Mesodermal cell (in vitro differentiated cells): ENCODE measurements around the gene SP9.

Experiments
- H3K27ac ChIP-seq: 2 replicates; pipeline ENCODE4 v1.7.0; 2013; ENCODE audit warnings: mild to moderate bottlenecking, low read depth, low read length, moderate library complexity; ENCODE audit not compliant: severe bottlenecking
- H3K36me3 ChIP-seq: 2 replicates; pipeline ENCODE4 v1.7.1; 2013; ENCODE audit warnings: mild to moderate bottlenecking, low read length, moderate library complexity; ENCODE audit not compliant: control insufficient read depth, insufficient read depth
- H3K4me1 ChIP-seq: one replicate; pipeline ENCODE4 v1.7.1; 2013; ENCODE audit warnings: mild to moderate bottlenecking, low read length; ENCODE audit not compliant: insufficient read depth, control insufficient read depth, poor library complexity, severe bottlenecking
- H3K4me3 ChIP-seq: 2 replicates; pipeline ENCODE4 v1.7.0; 2013; ENCODE audit warnings: low read length, control low read depth, mild to moderate bottlenecking; ENCODE audit not compliant: insufficient read depth, poor library complexity, severe bottlenecking; ENCODE audit errors: extremely low read depth
- H3K9me3 ChIP-seq: 2 replicates; pipeline ENCODE4 v1.7.1; 2013; ENCODE audit warnings: mild to moderate bottlenecking, low read length, moderate library complexity; ENCODE audit not compliant: control insufficient read depth
- WGBS, 2 experiments: methylation state at CpG; one replicate each; pipeline ENCODE4 v1.1.5; 2013; ENCODE audit warnings: missing lambda C conversion rate in 2 of 2; ENCODE audit not compliant: insufficient coverage in 2 of 2; 5-methylcytosine and 5-hydroxymethylcytosine counted together

SP9 gene

DNA sequence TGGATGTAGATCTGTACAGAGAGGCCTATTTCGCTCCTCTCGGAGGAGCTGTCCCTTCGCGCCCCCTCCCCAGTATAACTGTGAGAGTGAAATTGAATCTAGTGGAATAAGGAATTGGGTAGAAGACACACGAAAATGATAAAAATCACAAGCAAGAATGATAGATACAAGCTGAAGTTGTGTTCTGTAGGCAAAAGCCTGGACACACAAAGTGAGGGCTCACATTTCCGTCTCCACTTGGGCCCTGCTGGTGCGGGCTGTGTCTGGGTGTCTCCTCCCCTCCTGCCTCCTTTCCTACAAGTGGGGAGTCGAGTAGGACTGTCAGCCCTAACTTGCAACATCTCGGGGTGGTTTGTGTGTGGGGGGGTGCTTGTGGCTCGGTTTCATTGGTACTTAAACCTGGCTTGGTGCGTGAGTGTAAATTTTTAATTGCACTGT, 457 bp upstream of the SP9 start:
- no peak overlapping the region for H3K27ac ChIP-seq
- H3K4me1 ChIP-seq, result peaks cover 25% of the 10 kb centered on the region
- H3K4me3 ChIP-seq, result no peak overlapping the region
- H3K9me3 ChIP-seq, result no peaks in the 10 kb centered on the region
- H3K36me3 ChIP-seq, result no peaks in the 10 kb centered on the region
- 3 to 7% methylated on average over 2 to 3 of the region's 11 CpGs for WGBS, 2 experiments

DNA sequence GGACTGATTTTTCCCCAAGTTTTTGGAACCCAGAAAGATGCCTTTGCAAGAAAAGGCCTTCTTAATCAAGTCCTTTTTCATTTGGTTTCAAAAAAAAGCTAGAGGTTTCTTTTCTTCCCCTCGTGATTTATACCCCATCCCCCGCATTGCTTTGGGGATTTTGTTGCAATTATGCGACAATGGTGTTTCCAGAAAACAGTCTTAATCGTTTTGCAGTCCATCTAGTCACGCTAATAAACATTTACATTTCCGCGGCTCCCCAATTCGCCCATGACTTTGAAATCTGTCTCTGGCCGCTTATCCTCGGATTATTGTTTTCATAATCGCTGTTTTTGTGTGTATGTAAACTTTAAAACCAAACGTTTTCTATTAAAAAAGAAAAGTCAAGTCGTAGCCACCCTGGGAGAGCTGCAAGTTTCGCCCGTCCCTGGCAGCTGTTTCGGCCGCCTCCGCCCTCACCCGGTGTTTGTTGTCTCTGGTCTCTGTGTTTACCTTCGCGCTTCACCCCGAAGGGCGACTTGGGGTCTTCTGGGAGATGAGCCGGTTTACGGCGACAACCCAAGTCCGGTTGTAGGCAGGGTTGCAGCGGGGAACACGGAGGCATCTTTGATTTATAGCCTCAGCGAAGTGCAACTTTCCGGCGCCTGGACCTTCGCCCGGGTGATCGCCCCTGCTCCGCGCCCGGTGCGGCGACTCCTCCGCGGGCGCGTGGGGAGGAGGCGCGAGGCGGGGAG, 667 bp downstream of the SP9 start:
- WGBS, 2 experiments, result 0% methylated on average over 30 to 35 of the region's 47 CpGs
- H3K27ac ChIP-seq, result no peak overlapping the region
- H3K4me1 ChIP-seq, result peaks cover 32% of the 10 kb centered on the region
- H3K9me3 ChIP-seq, result no peaks in the 10 kb centered on the region
- peak overlapping the region; percentile 25 for H3K4me3 ChIP-seq
- no peaks in the 10 kb centered on the region for H3K36me3 ChIP-seq

DNA sequence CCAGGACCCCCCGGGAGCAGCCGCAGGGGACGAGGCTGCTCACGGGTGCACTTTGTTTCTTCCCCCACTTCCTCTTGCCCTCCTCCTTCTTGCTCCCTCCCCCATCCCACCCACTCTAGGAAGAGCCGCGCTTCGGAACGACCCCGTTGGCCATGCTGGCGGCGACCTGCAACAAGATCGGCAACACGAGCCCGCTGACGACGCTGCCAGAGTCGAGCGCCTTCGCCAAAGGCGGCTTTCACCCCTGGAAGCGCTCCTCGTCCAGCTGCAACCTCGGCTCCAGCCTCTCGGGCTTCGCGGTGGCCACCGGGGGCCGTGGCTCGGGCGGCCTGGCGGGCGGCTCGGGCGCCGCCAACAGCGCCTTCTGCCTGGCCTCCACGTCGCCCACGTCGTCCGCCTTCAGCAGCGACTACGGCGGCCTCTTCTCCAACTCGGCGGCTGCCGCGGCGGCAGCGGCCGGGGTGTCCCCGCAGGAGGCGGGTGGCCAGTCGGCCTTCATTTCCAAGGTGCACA, 1.3 kb downstream of the SP9 start:
- H3K36me3 ChIP-seq, result no peaks in the 10 kb centered on the region
- H3K9me3 ChIP-seq, result no peaks in the 10 kb centered on the region
- H3K4me3 ChIP-seq, result peak overlapping the region; percentile 25
- peaks cover 38% of the 10 kb centered on the region for H3K4me1 ChIP-seq
- no peak overlapping the region for H3K27ac ChIP-seq
- WGBS, 2 experiments, result 0 to 1% methylated on average over 49 to 53 of the region's 54 CpGs

DNA sequence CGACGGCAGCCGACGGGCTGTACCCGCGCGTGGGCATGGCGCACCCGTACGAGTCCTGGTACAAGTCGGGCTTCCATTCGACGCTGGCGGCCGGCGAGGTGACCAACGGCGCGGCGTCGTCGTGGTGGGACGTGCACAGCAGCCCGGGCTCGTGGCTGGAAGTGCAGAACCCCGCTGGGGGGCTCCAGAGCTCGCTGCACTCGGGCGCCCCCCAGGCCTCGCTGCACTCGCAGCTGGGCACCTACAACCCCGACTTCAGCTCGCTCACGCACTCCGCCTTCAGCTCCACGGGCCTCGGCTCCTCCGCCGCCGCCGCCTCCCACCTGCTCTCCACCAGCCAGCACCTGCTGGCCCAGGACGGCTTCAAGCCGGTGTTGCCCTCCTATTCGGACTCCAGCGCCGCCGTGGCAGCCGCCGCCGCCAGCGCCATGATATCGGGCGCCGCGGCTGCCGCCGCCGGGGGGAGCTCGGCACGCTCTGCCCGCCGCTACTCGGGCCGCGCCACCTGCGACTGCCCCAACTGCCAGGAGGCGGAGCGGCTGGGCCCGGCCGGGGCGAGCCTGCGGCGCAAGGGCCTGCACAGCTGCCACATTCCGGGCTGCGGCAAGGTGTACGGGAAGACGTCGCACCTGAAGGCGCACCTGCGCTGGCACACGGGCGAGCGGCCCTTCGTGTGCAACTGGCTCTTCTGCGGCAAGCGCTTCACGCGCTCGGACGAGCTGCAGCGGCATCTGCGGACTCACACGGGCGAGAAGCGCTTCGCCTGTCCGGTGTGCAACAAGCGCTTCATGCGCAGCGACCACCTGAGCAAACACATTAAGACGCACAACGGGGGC, 2.0 kb downstream of the SP9 start:
- no peak overlapping the region for H3K27ac ChIP-seq
- peaks cover 32% of the 10 kb centered on the region for H3K4me1 ChIP-seq
- peak overlapping the region; percentile 25 for H3K4me3 ChIP-seq
- H3K36me3 ChIP-seq, result no peaks in the 10 kb centered on the region
- H3K9me3 ChIP-seq, result no peaks in the 10 kb centered on the region
- WGBS, 2 experiments, result 1% methylated on average over 91 to 100 of the region's 102 CpGs

DNA sequence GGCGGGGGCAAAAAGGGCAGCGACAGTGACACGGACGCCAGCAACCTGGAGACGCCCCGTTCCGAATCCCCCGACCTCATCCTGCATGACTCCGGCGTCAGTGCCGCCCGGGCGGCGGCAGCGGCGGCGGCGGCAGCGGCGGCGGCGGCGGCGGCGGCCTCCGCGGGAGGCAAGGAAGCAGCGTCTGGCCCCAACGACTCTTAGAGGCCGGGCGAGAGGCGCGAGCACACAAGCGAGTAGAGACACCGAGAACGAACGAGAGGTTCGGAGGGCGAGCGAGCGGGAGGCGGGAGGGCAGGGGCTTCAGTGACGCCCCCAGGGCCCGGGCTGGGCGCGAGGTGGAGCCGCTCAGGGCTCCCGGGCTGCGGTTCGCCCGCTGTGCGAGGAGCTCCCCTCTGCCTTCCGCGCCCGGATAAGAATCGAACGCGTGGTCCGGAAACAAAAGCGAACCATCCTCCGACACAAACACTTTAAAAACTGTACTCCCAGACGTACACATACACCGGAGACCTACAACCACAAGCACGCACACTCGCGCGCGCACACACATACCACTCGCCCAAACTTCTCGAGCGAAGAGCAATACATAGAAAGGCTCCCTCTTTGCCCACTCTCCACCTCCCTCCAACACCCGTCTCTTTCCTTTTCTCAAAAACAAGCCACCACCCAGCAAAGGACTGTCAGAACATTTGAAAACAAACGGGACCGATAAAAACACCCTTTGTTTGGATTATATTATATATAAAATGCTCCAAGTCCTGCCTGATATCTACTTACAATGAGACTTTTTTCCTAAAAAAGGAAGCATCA, 2.8 kb downstream of the SP9 start:
- Histone ChIP-seq H3K4me3 (peak overlapping the region; percentile 28), H3K4me1 (peaks cover 32% of the 10 kb centered on the region), H3K9me3 (no peaks in the 10 kb centered on the region), H3K36me3 (no peaks in the 10 kb centered on the region), H3K27ac (no peak overlapping the region)
- WGBS, 2 experiments, result 0 to 1% methylated on average over 33 to 69 of the region's 74 CpGs

DNA sequence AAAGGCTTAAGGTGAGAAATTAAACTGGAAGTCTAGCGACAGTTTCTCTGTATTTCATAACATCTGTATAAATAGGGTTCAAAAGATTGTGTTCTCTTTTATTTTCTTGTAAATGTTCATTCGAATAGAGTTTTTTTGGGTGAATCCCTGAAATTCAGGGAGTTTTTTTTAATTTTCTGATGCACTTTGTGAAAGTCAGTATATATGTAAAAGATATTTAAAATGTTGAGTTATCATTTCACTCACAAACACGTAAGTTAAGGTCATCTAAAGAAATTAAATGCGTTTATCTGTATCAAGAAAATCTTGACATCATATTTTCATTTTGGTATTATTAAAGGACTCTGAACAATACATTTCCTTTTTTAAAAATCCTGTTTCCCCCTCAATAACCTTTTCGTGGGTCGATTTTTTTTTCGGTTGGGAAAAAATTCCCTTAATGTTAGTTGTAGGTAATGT, 3.4 kb downstream of the SP9 start:
- WGBS, 2 experiments, result 0% methylated on average over 1 of the region's 7 CpGs; no CpG with 5 or more reads in 1 of the 2 experiments
- no peaks in the 10 kb centered on the region for H3K36me3 ChIP-seq
- peaks cover 26% of the 10 kb centered on the region for H3K4me1 ChIP-seq
- no peaks in the 10 kb centered on the region for H3K9me3 ChIP-seq
- H3K4me3 ChIP-seq, result no peak overlapping the region
- no peak overlapping the region for H3K27ac ChIP-seq

DNA sequence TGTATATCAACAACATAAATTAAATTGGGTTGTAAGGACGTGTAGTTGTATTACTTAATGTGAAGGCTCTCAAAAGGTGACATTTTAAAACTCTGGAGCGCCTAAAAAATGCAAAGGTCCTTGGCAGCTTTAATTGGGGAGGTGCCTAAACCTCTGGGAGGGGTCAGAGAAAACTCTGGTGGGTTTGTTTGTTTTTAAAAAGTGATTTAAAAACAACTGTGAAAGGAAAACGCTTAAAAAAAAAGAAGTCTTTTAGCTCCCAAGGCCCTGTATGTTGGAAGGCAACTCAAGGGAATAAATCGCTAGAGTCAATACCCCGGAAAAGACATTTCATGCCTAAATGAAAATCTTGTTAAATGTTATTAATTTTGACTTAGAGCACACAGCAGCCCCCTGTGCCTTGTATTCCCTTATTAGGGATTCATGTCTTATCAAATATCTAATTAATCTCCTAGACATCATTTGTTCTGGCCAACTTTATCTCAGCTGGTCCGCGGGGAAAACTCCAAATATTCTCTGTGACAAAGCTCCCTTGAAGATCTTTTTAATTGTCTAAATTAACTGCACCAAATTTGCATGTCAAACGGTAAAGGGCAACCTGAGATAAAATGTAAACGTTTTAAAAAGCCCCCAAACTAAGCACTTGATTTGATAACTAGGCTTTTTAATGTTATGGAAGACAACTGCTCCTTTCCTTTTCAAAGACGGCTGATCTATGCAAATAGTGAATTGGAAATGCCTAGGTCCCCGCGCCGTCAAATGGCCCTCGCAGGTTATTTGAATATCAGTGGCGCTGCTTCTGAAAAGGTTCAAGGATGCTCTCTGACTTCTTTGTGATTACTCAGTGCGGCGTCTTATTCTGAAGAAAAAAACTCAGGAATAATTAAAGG, 4.2 kb downstream of the SP9 start:
- H3K4me1 ChIP-seq, result peaks cover 27% of the 10 kb centered on the region
- H3K36me3 ChIP-seq, result no peaks in the 10 kb centered on the region
- no peaks in the 10 kb centered on the region for H3K9me3 ChIP-seq
- H3K4me3 ChIP-seq, result no peak overlapping the region
- WGBS, 2 experiments, result 0 to 1% methylated on average over 10 to 13 of the region's 17 CpGs
- H3K27ac ChIP-seq, result no peak overlapping the region

DNA sequence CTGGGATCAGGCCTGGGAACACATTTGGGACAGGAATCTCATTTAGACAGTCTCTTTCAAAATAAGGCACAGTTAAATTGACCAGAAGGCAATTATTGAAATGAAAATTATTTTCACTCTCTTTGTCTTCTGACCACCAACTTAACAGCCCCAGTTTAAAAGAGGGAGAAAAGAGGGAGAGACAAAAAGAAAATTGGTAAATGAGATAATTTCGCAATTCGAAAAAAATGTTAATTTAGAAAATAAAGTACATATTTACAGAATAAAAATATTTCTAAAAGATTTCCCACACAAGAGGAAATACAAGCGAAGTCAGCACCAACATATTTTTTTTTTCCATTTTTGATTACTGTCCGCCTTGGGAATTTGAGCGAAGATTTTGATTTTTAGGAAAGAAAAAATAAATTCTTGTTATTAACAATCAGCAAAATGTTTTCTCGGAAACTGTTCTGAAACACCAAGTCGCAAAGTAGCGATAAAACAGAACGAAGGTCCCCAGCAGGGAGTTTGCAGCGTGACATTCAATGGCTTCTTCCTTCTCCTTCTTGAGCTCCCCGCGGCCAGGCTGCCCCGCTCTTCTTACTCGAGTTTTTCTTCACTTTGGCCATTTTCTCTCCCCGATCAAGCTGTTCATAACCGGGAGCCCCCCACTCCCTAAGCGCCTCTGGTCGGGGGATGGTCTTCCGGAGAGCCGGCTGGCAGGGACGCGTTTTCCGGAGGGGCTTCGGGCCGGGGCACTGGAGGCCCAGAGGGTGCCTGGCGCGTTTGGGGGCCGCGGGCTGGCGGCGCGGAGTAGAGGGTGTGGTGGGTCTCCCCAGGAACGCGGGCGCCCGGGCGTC, 5.0 kb downstream of the SP9 start:
- H3K27ac ChIP-seq, result no peak overlapping the region
- H3K4me1 ChIP-seq, result peaks cover 27% of the 10 kb centered on the region
- WGBS, 2 experiments, result 1% methylated on average over 18 to 22 of the region's 37 CpGs
- peak overlapping the region; percentile 30 for H3K4me3 ChIP-seq
- no peaks in the 10 kb centered on the region for H3K36me3 ChIP-seq
- H3K9me3 ChIP-seq, result no peaks in the 10 kb centered on the region
